GM18868 (cell line): ENCODE measurements around the gene YJEFN3.

ENCODE experiments used
- ATAC-seq: cut with Tn5 transposase; IDR thresholded peaks from one replicate; pipeline ENCODE4 v1.9.1; 2021; ENCODE audit warnings: mild to moderate bottlenecking, moderate library complexity; ENCODE audit not compliant: unreplicated experiment

Gene YJEFN3

DNA sequence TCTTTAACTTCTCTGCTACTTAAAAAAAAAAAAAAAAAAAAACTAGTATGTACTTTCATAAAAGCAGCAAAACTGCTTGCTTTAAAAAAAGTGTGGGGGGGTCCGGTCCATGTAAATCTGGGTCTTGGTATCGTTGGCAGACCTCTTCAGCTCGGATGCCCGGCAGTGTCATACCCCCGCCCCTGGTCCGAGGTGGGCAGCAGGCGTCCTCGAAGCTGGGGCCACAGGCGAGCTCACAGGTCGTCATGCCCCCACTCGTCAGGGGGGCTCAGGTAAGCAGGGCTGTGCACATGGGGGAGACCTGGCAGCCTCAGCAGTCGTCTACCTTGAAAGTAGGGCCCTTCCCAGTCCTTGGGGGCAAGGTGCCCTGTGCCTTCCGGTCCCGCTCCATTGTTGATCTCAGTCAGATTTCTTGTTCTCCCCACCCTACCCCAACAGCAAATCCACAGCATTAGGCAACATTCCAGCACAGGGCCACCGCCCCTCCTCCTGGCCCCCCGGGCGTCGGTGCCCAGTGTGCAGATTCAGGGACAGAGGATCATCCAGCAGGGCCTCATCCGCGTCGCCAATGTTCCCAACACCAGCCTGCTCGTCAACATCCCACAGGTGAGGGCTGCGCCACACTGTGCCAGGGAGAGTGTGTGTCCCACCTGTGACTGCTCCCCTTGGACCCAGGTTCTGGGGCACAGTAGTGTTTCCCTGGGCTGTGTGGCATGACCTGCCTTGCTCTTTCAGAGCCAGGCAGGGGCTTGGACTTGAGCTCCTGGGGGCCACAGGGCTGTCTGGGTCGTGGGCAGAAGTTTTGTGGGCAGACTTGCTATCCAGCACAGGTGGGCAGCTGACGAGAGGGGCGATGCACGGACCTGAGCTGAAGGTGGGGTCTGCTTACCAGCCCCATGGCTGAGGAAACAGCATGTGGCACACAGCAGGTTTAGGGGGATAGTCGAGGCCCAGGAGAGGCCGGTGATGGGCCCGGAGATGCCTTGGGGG lies 32.8 kb upstream of the YJEFN3 start:
- ATAC-seq: no peak

DNA sequence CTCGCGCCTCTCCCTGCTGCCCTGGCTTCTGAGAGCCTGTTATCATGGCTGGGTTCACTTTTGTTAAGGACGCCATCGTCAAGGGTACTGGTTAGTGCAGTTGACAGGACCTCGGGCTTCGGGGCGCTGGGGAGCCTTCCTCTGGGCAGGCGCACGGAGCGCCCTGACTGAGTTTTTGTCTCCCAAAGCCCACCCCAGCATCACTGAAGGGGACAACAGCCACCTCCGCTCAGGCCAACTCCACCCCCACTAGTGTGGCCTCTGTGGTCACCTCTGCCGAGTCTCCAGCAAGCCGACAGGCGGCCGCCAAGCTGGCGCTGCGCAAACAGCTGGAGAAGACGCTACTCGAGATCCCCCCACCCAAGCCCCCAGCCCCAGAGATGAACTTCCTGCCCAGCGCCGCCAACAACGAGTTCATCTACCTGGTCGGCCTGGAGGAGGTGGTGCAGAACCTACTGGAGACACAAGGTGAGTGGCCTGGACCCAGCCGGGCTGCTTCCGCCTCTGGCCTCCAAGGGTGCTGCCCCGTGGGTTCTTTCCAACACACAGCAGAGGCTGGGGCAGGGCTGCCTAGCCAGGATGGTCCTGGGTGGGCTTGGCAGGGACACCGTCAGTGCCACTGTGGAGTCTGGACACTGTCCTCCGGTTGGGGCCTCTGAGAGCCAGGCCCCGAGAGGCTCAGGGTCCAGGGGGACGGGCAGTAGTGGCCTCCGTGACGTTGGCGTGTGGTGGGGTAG lies 30.3 kb upstream of the YJEFN3 start:
- no peak for ATAC-seq

DNA sequence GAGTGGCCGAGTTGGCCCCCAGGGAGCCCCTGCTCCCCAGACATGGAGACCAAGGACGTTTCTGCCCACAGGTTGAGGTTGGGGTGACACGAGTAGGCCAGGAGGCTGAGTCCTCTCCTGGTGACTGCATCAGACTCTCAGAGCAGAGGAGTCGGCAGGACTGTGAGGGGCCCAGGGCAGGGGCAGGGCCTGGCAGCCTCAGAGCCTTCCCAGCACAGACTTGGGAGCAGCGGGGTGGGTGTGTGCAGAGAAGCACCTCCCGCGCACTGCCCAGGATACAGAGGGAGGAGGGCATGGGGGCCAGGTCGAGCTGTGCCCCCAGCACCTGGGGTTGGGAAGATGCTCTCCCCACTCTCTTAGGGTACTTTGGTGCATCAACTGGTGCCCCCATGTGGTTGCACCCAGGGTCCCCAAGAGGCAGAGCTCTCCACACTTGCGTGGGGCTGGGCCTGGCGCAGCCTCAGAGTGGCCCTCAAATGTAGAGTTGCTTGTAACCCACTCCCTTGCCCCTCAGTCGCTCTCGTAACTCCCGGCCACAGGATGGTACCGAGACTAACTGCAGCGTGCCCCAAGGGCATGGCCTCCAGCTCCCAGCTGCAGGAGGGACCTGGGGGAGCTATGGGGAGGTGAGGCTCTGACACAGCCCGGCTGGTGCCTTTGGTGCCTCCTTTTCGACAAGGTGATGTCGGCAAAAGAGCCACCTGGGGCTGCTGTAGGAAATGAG lies 29.3 kb upstream of the YJEFN3 start:
- ATAC-seq: no peak

DNA sequence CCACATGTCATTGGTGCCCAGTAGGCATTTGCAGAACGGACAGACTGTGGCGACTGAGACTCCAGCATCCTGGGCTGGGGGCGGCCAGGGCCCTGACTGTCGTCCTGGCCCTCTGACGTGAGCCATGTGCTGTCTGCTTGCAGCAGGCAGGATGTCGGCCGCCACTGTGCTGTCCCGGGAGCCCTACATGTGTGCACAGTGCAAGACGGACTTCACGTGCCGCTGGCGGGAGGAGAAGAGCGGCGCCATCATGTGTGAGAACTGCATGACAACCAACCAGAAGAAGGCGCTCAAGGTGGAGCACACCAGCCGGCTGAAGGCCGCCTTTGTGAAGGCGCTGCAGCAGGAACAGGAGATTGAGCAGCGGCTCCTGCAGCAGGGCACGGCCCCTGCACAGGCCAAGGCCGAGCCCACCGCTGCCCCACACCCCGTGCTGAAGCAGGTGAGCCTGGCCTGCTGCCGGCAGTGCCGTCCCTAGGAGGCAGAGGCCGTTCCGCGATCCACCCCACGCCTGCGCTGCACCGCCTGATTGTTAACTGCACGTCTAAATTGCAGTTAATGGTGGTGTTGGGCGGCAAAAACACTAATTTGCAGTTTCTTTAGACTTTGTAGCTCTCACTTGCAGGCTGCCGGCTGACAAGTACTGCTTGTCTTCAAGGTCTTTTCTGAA lies 27.6 kb upstream of the YJEFN3 start:
- ATAC-seq: no peak

DNA sequence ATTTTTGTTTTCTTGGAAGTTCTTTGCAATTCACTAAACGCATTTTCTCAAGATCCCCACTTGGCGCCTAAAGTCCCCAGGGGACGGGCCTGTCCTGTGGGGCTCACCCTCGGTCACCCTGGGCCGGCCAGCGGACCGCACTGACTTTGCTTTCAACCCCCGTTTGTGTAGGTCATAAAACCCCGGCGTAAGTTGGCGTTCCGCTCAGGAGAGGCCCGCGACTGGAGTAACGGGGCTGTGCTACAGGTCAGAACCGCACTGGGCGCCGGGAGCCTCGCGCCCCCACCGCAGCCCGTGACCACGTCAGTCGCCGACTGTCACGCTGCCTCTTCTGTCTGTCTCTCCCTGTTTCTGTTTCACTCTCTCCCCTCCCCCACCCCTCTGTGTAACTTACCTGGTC lies 26.9 kb upstream of the YJEFN3 start:
- no peak for ATAC-seq

DNA sequence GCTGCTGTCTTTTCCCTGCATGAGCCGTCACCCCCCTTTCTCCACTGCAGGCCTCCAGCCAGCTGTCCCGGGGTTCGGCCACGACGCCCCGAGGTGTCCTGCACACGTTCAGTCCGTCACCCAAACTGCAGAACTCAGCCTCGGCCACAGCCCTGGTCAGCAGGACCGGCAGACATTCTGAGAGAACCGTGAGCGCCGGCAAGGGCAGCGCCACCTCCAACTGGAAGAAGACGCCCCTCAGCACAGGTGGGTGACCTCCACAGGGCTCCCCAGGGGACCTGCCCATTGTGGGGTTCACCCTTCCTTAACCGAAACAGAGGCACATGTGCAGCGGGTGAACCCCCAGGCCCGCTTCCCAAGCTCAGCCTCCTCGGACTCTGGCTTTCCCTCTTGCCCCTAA lies 26.4 kb upstream of the YJEFN3 start:
- ATAC-seq: no peak

DNA sequence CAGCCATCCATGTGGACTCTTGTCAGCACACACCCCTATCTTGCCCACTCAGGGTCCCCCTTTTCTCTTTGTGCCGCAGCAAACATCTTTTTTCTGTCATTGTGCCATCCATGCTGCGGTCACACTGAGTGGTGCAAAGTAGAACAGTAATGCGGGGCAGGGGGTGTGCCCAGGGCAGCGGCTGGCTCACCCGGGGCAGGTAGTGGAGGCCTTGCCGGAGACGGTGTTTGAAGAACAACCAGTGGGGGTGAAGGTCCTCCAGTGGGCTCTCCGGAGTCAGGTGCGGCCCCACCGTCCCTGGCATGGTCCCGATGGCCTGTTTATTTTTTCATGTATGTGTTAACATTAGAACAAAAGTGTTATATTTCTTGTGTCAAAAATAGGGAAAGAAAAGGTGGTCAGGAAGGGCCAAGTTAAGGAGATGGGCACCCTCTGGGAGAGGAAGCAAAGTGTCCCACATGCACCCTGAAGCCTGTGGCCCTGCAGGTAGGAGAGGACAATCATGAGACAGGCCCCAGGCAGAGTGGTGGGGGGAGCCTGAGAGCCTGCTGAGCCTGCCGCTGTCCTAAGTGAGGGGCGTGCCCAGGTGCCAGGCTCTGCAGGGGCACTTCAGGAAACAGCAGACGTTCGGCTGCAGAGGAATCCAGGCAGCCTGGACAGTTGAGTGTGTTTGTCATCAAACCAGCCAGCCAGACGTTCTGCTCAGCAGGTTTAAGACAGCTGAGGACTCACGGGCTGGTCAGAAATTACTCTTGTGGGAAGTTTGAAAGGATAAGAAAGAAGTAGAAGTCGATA lies 25.7 kb upstream of the YJEFN3 start:
- ATAC-seq: no peak

DNA sequence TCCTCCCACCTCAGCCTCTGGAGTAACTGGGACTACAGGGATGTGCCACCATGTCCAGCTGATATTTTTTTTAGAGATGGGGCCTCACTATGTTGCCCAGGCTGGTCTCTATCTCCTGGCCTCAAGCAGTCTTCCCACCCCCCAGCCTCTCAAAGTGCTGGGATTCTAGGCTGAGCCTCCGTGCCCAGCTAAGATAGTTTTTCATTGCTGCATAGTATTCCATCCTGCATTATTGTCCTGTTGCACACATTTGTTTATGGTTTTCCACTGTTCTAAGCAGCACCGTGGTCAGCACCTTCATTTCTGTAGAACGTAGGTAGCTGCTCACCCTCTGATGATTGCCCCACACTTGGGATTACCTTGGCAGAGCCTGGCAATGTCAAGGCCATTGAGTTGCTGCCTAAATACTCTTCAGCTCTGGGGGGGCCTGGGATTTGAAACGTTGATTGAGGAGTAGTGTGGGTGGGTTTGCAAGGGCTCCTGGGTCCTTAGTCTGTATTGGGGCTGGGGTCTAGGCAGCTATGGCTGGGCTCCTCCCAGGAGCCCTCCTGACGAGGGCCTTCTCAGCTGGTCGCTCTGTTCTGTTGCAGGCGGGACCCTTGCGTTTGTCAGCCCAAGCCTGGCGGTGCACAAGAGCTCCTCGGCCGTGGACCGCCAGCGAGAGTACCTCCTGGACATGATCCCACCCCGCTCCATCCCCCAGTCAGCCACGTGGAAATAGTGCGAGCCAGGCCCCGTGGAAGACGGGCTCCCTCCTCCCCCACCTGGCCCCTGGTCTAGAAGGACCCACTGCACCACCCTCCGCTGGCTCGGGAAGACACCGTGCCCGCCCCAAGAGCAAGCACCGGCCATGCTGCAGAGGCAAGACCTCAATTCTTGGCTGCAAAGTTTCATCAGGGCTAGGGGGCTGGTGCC lies 23.7 kb upstream of the YJEFN3 start:
- no peak for ATAC-seq

DNA sequence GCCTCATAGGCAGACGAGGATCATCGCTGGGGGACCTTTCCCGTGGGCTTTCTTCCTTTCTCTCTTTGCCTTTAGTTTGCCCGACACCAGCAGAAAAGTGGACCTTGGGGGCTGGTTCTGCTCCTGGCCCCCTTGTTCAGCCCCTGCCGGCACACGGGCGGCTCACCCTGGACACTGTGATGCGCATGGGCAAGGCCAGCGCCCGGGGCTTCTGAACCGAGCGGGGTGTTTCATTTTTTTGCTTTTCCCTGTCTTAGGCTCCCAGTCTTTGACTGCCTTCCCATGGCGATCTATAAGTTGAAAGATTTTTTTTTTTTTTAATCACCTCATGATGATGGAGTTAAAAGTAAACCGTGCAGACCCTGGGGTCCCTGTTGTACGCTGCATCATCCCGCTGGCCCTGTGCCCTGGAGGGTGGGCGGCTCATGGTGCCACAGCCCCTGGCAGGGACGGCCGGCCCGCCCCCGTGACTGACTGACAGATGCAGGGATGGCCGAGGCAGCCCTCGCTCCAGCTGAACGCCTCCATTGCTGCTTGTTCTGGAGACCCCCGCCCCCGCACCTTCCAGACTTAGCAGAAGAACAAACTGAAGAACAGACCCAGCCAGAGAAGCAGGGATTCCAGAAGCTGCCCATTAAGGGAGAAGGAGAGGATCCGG lies 22.9 kb upstream of the YJEFN3 start:
- ATAC-seq: no peak

DNA sequence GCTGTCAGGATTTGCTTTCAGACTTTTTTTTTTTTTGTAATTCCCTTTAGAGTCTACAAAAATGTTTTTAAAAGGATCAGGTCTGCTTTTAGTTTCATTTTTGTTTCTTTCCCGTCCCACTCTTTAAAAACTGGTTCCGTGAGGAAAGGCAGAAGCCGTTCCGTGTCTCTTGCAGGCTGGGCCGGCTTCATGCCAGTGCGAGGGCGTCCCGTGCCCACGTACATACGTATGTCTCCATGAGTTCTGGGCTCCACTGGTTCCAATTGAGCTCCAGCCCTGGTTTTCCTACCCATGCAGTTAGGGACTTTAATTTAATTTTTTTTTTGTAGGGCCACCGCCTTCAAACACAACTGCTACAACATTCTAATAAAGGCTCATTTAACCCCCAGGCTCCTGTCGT lies 22.1 kb upstream of the YJEFN3 start:
- ATAC-seq: no peak

DNA sequence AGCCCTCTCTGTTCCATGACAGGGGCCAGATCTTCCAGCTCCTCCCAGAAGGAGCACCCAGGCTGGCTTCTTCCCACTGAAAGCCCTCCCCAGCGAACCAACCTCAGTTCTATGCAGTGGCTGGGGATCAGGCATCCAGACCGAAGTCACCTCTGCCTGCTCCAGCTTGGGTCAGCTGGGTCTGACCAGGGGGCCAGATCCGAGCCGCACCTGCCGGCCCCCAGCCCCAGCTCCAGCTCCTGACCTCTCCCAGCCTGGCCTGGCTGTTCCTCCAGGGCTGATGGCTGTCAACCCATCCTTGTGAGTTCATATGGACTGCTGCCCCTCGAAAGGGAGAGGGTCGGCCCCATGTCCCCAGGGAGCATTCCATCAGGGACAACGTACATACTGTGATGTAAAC lies 21.4 kb upstream of the YJEFN3 start:
- no peak for ATAC-seq

DNA sequence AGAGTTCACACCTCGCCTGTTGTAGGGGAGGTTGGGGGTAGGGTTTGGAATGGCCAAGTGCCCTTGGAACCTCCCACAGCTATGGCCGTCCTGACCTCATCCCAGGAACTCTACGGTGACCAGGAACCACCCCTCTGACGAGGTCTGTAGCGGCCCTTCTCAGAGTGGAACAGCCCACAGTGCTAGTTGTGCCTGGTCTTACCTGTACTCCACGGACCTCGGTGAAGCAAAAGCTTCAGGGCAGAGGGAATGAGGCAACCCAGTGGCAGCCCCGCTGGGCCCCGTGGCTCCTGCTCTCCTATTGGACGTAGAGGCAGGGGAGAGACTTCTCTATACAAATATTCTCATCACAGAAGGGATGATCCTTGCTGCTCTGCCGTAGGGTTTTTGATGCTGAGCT lies 20.5 kb upstream of the YJEFN3 start:
- no peak for ATAC-seq

DNA sequence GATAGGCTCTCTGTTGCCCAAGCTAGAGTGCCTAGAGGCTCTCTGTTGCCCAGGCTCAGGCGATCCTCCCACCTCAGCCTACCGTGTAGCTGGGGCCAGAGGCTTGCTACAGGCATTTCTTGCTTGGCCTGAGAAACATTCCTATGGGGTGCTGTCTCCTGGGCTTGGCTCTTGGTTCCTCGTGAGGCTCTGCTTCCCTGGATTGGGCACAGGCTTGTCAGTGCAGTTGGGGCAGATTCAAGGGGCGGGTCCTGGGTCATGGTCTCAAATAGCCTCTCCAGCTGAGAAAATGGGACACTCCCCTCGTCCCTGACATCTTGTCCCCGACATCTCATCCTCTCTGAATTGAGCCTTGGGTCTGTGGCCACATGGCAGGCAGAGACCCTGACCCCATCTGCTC lies 18.3 kb upstream of the YJEFN3 start:
- no peak for ATAC-seq

DNA sequence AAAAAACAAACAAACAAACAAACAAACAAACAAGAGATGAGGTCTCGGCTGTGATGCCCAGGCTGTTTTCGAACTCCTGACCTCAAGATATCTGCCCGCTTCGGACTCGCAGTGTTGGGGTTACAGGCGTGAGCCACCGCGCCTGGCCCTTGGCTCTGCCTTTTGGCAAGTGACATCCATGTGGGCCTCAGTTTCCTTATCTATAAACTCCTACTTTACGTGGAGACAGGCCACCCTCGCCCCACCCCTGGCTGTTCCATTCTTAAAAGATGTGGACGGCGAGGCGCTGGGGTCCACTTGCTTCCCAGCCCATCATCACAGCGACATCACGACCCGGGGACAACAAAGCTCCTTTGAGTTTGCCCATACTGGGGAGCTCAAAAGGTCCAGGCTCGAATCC lies 15.0 kb upstream of the YJEFN3 start:
- ATAC-seq: no peak

DNA sequence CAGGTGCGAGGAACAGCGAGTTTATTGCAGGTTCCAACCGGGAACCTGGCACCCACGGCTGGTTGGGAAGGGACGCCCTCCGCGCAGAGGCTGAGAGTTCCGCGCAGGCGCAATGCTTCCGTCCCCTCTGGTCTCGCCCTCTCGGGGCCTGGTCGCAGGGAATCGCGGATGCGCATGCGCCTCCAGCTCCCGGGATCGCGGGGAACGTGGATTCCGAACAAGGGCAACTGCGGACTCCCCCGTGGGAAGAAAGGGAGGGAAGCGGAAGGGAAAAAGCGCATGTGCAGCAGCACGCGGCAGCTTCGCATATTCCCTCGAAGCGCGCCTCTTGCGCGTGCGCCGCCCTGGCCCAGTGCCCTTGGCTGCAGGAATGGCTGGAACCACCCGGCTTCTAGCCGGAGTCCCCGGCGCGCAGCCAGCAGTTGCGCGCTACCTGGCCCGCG lies 14.5 kb upstream of the YJEFN3 start:
- ATAC-seq: no peak

DNA sequence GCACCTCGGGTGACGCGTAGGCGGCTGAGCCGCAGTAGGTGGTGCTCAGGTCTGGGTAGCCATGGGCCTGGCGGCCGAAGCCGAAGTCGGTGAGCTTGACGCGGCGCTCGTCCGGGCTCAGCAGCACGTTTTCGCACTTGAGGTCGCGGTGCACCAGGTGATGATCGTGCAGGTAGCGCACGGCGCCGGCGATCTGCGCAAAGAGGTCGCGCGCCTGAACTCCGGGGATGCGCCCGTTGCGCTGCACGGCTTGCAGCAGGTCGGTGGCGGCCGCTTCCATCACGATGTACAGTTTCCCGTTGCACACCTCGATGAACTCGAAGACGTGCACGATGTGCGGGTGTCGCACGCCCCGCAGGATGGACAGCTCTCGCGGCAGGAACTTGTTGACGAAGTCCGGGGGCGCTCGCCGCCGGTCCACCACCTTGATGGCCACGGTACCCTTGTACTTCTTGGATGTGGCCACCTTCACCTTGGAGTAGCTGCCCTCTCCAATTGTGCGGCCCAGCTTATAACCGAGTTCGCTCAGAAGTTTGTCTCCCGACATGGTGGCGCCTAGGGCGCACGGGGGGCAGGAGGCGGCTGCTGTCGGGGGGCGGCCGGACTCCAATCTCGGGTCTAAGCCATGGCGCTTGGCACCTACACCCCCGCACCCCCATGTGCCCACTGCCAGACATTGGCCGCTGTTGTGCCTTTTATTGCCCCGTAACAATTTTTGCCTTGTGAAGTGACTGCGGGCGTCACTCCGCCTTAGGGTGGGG lies 13.7 kb upstream of the YJEFN3 start, which contains the start of gene TSSK6:
TSSK6 (minus strand) TSS at position 668 of the 761 bp plus-strand sequence; CDS start at position 547, 121 bp downstream.
- no peak for ATAC-seq

DNA sequence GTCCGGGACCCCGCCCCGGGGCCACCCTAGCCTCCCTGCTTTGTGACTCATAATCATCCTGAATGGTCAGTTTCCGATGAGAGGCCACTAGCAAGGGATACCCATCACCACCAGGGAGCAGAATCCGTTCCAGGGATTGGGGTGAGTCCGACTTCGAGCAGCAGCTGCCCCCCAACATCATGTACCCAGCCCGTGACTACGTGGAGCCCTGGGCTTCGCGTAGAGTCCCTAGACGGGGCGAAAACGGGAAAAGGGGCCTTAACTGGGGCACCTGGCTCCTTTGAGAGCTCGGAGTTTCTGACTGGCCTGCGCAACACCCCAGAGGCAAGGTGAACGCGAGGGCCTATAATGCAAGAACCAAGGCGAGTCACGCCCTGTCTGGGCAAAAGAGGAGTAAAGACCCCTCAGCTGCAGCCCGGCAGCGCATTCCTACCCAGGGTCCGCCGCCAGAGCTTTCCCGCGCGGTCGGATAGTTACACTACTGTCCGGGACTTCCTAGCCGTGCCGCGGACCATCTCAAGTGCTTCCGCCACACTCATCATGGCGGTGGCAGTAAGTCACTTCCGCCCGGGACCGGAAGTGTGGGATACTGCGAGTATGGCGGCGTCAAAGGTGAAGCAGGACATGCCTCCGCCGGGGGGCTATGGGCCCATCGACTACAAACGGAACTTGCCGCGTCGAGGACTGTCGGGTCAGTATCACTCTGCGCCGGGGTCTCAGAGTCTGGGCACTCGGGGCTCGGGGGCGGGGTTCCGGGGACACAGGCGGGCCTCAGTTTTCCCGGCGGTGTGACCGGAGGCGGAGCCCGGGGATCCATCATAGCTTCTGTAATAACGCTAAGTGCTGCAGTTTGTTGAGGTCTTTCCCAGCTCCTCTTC lies 12.8 kb upstream of the YJEFN3 start, which contains the start of gene NDUFA13:
NDUFA13 (plus strand) TSS at position 584 of the 878 bp plus-strand sequence; CDS start at position 598, 14 bp downstream.
- peak; percentile 93 for ATAC-seq
